ENCODE measurements around the gene DPP7. TPM values are rescaled to one million over a fixed set of nuclear protein-coding genes. Genes with fewer than 3 reads are reported as not detected.

DPP7 gene
- total and polyA plus RNA-seq, 12 donors: 91.4 to 677 (median 125) TPM

- 87 to 89% methylated on average over 23 to 26 of the region's 26 CpGs for WGBS, 2 donors
- intact Hi-C loops (cut with DNase I): no loop called here
- Histone ChIP-seq H3K4me3 (no peak overlapping the region), H3K36me3 (no peaks in the 10 kb centered on the region), H3K4me1 (no peaks in the 10 kb centered on the region), H3K27me3 (peaks cover 4 to 63% (median 46%) of the 10 kb centered on the region in 7 donors), H3K9me3 (no peaks in the 10 kb centered on the region), H3K27ac (no peak overlapping the region)
- DNase-seq (no peak), ATAC-seq (no peak)
- no peak for TF ChIP-seq CTCF (IDR thresholded peaks at IDR 0.05)
Observed at GRCh38 chr9:137147091-137147792, 32.7 kb upstream of the DPP7 start.

GRCh38 chr9:137146527-137146918 is 32.0 kb upstream of the DPP7 start:
- intact Hi-C loops (cut with DNase I): no loop called here
- no peaks in the 10 kb centered on the region for H3K9me3 ChIP-seq
- H3K27ac ChIP-seq: no peak overlapping the region
- H3K4me1 ChIP-seq: no peaks in the 10 kb centered on the region
- peaks cover 8 to 70% (median 53%) of the 10 kb centered on the region in 7 donors for H3K27me3 ChIP-seq
- 56 to 59% methylated on average over 9 of the region's 9 CpGs for WGBS, 2 donors
- DNase-seq: no peak
- H3K36me3 ChIP-seq: no peaks in the 10 kb centered on the region
- no peak for TF ChIP-seq CTCF (IDR thresholded peaks at IDR 0.05)
- no peak overlapping the region for H3K4me3 ChIP-seq
- no peak for ATAC-seq

- intact Hi-C loops (cut with DNase I): no loop called here
- ATAC-seq: no peak
Observed at GRCh38 chr9:137145731-137146526, 31.4 kb upstream of the DPP7 start.

More at GRCh38 chr9:137145731-137146526, 31.4 kb upstream of the DPP7 start:
- H3K9me3 ChIP-seq: no peaks in the 10 kb centered on the region
- H3K27ac ChIP-seq: no peak overlapping the region
- WGBS, 2 donors: 48 to 54% methylated on average over 46 to 49 of the region's 49 CpGs
- H3K36me3 ChIP-seq: no peaks in the 10 kb centered on the region
- no peak for DNase-seq
- peaks cover 11 to 76% (median 59%) of the 10 kb centered on the region in 7 donors for H3K27me3 ChIP-seq
- H3K4me3 ChIP-seq: no peak overlapping the region
- TF ChIP-seq CTCF (IDR thresholded peaks at IDR 0.05): no peak
- no peaks in the 10 kb centered on the region for H3K4me1 ChIP-seq

Measured in heart right ventricle (tissue), 16 donors.